GM19372 (cell line): ENCODE data around the gene CNTN4.
A peak's percentile ranks its signal among the peaks of the same experiment; 100 is the strongest.
"Not testable (repeated sequence)": the region's sequence is repeated elsewhere in the genome, so short reads cannot be mapped to it uniquely, and the experiment has no call there.

Source experiments
- ATAC-seq: cut with Tn5 transposase; IDR thresholded peaks from one replicate; pipeline ENCODE4 v1.9.1; 2021; ENCODE audit warnings: mild to moderate bottlenecking, low read depth, moderate library complexity; ENCODE audit not compliant: unreplicated experiment

The CNTN4 gene

GRCh38 chr3:2876362-2876761 lies 777.7 kb downstream of the CNTN4 start:
- no peak for ATAC-seq

GRCh38 chr3:2879023-2879422 lies 780.4 kb downstream of the CNTN4 start:
- ATAC-seq: no peak

DNA sequence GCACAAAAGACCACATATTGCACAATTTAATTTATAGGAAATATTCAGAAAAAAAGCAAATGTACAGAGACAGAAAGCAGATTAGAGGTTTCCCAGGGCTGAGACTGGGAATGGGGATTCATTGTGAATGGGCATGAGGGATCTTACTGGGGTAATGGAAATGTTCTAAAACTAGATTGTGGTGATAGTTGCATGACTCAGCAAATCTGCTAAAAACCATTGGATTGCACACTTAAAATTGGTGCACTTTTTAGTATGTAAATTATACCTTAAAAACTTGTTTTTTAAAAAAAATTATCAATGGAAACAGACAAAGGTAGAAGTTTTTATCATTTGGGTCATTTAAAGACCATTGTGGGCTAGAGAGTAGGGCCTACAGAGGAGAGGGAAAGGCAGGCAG lies 780.9 kb downstream of the CNTN4 start:
- no peak for ATAC-seq

DNA sequence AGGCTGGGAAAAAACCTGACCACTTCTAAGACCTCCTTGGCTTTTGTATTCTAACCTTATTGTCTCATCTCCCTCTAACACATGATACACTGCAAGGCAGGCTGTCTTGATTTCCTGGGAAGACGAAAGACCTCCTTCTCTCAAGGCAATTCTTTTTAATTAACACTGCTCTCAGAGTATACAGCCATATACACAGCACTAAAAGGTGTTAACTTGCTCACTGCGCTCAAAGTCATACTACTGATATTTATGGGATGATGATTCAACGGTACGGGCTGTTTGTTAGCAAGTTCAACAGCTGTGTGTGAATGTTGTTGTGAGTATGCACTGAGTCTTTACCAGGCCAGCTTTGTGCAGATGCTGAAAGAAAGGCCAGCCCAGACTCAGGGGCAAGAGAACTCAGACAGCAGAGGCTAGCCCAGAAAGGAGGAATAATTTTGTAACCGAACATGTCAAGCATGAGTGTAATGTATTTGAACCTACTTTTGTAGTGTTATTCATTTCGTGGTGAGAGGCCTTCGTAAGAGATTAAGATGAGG lies 781.6 kb downstream of the CNTN4 start:
- no peak for ATAC-seq

GRCh38 chr3:2883283-2883682 lies 784.6 kb downstream of the CNTN4 start:
- no peak for ATAC-seq

- no peak for ATAC-seq
Observed at GRCh38 chr3:2888592-2888991, 789.9 kb downstream of the CNTN4 start.

GRCh38 chr3:2889736-2890135 lies 791.1 kb downstream of the CNTN4 start:
- no peak for ATAC-seq

DNA sequence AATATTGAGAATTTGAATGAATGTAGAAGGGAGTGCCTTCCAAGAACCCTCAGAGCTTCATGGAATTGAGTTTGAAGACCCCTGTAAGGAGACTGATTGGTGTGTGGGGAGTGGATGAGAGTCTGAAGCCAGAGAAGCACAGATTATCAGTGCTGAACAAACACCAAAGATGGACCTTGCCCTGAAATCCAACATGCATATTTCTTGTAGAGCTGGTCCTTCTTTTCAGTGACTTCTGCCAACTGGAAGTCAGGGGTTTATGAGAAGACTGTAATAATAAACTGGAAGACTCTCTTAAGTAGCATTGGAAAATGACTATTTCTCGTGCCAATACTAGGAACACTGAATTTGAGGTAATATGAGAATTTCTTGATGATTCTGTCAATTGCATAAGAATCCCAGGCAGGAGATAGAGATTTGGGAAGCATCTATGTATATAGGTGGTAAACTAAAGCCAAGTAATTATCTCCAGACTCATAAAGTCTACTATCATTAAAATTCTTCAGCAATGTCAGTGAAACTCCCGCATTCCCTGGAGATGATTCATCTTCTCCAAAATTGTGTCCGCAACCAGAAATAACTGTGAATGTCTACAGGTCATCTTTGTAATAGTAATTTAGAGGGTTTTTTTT lies 797.8 kb downstream of the CNTN4 start:
- ATAC-seq: no peak

- ATAC-seq: no peak
Observed at GRCh38 chr3:2897821-2898220, 799.2 kb downstream of the CNTN4 start.

DNA sequence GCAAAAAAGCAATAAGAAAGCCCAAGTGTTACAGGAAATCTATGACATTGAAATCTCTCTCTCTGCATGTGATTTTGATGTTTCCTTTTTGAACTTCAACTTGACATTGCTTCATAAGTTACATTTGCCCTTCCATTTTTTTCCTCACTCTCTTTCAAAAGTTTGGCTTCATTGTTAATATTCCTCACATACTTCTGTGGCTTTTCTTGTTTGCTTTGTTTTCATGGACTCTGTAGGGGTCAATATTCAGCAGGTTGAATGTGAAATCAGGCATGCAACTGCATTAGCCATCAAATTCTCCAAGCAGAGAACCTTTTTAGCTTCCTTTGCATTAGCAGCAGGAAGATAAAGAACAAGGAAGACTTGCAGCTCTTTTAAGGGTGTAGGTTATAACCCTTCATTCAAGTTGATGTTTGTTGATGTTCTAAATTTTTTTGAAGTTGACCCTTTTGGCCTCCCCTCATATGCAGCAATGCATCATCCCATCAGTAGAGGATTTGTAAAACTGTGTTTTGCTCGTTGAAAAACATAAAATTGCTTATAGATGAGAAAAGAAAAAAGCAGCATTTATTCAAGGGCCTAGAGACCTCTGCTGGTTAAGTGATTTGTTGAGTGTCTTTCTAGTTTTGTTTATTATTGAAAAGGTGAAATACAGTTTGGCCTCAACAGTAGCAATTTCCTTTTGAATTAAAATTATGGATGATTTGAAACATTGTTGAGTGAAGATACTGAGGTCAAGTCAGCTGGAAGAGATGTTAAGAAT lies 800.1 kb downstream of the CNTN4 start:
- no peak for ATAC-seq

- no peak for ATAC-seq
Observed at GRCh38 chr3:2904054-2904453, 805.4 kb downstream of the CNTN4 start.

DNA sequence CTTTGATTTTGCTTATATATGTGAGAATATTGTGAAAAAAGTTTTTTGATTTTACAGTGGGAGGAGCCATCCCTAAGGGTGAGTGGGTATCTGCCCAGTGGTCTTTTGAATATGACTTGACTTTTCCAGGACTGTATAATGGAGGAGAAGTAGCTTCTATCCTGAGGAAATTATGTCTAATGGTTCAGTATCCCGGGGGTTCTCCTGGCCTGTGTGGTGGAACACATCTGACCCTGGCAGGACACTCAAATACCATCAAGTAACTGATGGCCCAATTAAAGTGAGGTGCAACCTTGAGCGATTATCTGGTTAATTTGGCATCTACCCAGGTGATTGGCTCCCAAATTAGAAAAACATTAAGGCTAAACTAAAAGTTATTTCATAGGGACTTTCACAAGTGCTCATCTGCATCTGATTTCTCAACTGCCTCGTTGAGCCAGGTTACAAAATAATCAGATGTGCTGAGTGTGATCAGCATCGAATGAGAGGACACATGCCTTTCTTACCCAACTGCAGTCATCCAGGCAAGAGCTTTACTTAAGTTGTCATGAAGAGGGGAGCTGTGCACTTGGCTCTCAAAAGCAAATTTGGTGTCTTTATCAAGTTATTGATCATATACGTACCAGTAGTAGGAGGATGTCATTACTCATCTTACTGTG lies 810.2 kb downstream of the CNTN4 start:
- no peak for ATAC-seq

GRCh38 chr3:2910997-2911396 lies 812.3 kb downstream of the CNTN4 start:
- no peak for ATAC-seq

- ATAC-seq: no peak
Observed at GRCh38 chr3:2915826-2916225, 817.2 kb downstream of the CNTN4 start.

GRCh38 chr3:2916640-2917039 lies 818.0 kb downstream of the CNTN4 start:
- ATAC-seq: not testable (repeated sequence)

- ATAC-seq: no peak
Observed at GRCh38 chr3:2920103-2920502, 821.4 kb downstream of the CNTN4 start.

- no peak for ATAC-seq
Observed at GRCh38 chr3:2921452-2921851, 822.8 kb downstream of the CNTN4 start.

DNA sequence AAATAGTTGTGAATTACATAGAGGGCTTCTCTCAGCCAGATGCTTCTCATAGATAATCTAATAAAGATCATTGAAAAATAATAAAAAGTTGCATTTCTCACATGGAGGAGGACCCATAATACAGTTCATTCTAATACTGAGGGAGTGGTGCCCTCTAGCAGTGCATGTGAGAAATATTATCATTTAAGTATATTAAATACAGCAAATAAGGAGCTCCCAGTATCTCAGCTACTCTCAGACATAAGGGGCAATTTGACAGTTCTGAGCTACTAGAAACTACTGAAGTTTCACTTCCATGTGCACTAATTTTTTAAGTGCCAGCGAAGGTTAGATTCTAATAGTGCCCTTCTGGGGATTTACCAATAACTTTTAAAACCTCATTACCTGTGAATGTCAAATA lies 823.2 kb downstream of the CNTN4 start:
- ATAC-seq: peak; percentile 63

DNA sequence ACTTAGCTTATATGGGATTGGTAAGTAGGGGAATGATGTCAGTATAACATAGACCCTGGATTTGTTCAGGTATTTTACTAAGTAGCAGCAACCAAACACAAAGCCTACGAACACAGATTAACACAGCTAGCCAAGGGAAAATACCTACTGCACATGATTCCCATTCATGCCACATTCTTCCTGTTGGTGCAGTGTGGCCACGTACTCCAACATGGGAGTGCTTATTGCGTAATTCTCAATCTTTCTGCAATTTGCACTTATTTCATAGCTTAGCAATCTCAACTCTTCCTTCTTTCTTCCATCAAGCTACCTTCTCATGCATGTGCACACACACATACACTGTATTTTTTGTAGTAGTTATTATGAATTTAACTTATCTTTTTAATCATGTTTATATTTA lies 824.7 kb downstream of the CNTN4 start:
- no peak for ATAC-seq

GRCh38 chr3:2927259-2927658 lies 828.6 kb downstream of the CNTN4 start:
- no peak for ATAC-seq

GRCh38 chr3:2929574-2929973 lies 830.9 kb downstream of the CNTN4 start:
- no peak for ATAC-seq
